Measurements from ENCODE around the gene ITGB3. TPM values are rescaled to one million over a fixed set of nuclear protein-coding genes. Genes with fewer than 3 reads are reported as not detected.

Gene ITGB3
- total and polyA plus RNA-seq, 2 of the 4 experiments (the other 2 are of a cell fraction) = 9.8 to 17.6 TPM

GRCh38 chr17:47220531-47220999, 33.1 kb upstream of the ITGB3 start:
- no peak overlapping the region for H2BK15ac ChIP-seq (ENCODE audit: low read depth, low read length)
- no peaks in the 10 kb centered on the region for H3K36me3 ChIP-seq (ENCODE audit: control insufficient read depth, insufficient read depth, low read length)
- no peaks in the 10 kb centered on the region for H3K27me3 ChIP-seq (ENCODE audit: control insufficient read depth, insufficient read depth, low read length)
- intact Hi-C loops (cut with micrococcal nuclease) = no loop called here
- dilution Hi-C loops (cut with HindIII; ENCODE audit: low sequenced_read_pairs, unreplicated experiment) = no loop called here
- TF ChIP-seq CTCF (conservative IDR thresholded peaks at IDR 0.05; ENCODE audit: low read depth, low read length) = no peak
- no peak for TF ChIP-seq RAD21 (IDR thresholded peaks at IDR 0.05; ENCODE audit: low read length)
- TF ChIP-seq BHLHE40 (IDR thresholded peaks at IDR 0.05; ENCODE audit: low read depth, low read length) = 0 out of 2 replicates have a peak, but pooled peaks have one; percentile 13
- no peak for TF ChIP-seq POLR2A (IDR thresholded peaks at IDR 0.05; ENCODE audit: low read depth, low read length)
- no peak overlapping the region for H3K27ac ChIP-seq (ENCODE audit: insufficient read depth, low read length)
- no peak overlapping the region for H3K9ac ChIP-seq (ENCODE audit: low read depth, low read length)
- H2BK5ac ChIP-seq (ENCODE audit: low read depth, low read length, poor library complexity, severe bottlenecking) = no peak overlapping the region
- H3K4me3 ChIP-seq (ENCODE audit: insufficient read depth, low read depth, low read length) = no peak overlapping the region
- ChIA-PET POLR2A (ENCODE audit: unreplicated experiment) (no interaction called here), CTCF (no interaction called here)
- H4K8ac ChIP-seq (ENCODE audit: low read depth in 2 of 2, low read length in 2 of 2) = no peak overlapping the region
- H3K4me1 ChIP-seq (ENCODE audit: control insufficient read depth, insufficient read depth, low read length) = peaks cover 14% of the 10 kb centered on the region
- no peaks in the 10 kb centered on the region; the same call in 1 of the 2 replicates for H3K9me1 ChIP-seq (ENCODE audit: insufficient read depth, low read length)
- H2AK5ac ChIP-seq (ENCODE audit: low read depth, low read length) = 0 out of 2 replicates have a peak overlapping the region, but pooled peaks have one; percentile 0
- no peak overlapping the region for H4K5ac ChIP-seq (ENCODE audit: low read depth, low read length)
- no peak for ATAC-seq (ENCODE audit: low read depth)
- no peak overlapping the region for H4K91ac ChIP-seq (ENCODE audit: insufficient read depth, low read depth, low read length)
- no peak overlapping the region for H3K4me2 ChIP-seq (ENCODE audit: low read depth, low read length)
- 0 out of 2 replicates have a peak overlapping the region, but pooled peaks have one; percentile 20 for H3K4ac ChIP-seq (ENCODE audit: low read depth, low read length)
- WGBS, 2 experiments (ENCODE audit: extremely low coverage in 2 of 2, insufficient read length in 1 of 2) = 0% methylated on average over 1 of the region's 7 CpGs; no CpG with 5 or more reads in 1 of the 2 experiments
- no peak overlapping the region; the same call in 1 of the 2 replicates for H3K23ac ChIP-seq (ENCODE audit: low read depth, low read length)
- H2AFZ ChIP-seq (replicated peaks; ENCODE audit: low read length, poor library complexity) = no peak overlapping the region
- no peaks in the 10 kb centered on the region for H3K79me1 ChIP-seq (ENCODE audit: low read depth in 1 of 2, low read length in 2 of 2)
- H3K18ac ChIP-seq (ENCODE audit: low read depth, low read length) = no peak overlapping the region
- no peak overlapping the region for H2BK20ac ChIP-seq (ENCODE audit: low read depth, low read length)
- peak overlapping the region; percentile 37; the same call in 1 of the 2 replicates for H3K14ac ChIP-seq (replicated peaks; ENCODE audit: low read depth, low read length)
- no peak for DNase-seq
- no peak overlapping the region for H2AK9ac ChIP-seq (replicated peaks; ENCODE audit: low read depth, low read length, poor library complexity)
- H2BK120ac ChIP-seq (ENCODE audit: low read depth, low read length) = no peak overlapping the region
- no TSS peak for BruUV-seq (replicated peaks)
- no peak overlapping the region for H3K56ac ChIP-seq (ENCODE audit: extremely low read depth, insufficient read depth, low read length)
- no peaks in the 10 kb centered on the region for H3K9me3 ChIP-seq (ENCODE audit: control insufficient read depth, insufficient read depth, low read length)
- H4K20me1 ChIP-seq (ENCODE audit: insufficient read depth, low read length) = no peaks in the 10 kb centered on the region
- in situ Hi-C loops (cut with MboI; ENCODE audit: low sequenced_read_pairs) = loop anchor here (10.0 kb wide), 1 partner anchor 394 kb away; no protein-coding TSS in a partner anchor
